ENCODE measurements around the gene SNAP23.

Gene SNAP23

DNA sequence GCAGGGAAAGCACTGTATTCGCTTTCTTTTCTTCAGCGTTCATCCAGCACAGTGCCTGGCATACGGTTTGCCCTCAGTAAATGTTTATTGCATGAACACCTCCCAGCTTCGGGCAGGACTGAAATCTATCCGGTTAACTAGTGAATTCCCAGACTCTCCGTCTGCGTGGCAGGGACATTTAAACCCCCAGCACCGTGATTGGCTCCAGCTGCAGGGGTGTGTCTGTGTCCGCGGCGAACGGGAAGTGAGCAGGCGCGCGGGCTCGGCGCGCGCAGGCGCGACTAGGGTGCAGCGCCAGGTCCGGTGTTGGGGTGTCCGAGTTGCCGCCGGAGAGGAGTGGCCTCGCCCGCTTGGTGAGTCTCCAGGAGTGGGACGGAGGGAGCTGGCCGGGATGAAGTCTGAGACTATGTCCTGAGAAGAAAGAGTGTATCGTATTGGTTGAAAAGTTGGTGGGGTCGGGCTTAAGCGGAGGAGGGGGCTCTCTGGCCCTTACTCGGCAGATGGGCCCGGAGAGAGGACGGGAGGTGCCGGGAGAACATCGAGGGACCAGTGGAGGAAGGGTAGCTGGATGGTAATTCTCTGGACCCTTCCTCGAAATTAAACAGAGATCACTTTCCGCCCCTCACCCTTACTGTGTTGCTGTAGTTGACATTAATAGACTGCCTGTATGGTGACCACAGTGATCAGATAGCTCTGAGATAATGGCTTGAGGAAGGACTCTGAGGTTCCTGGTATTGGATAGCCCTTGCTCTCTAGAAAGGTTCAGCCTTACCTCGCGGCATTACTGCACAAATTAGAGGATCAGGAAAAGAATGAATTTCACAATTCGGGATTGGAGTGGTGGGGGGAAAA, at the start of gene SNAP23:
Gene SNAP23, plus strand, starts transcription at position 274 of the 852 bp plus-strand sequence. CDS start 16,213 bp downstream, outside the sequence.
- peak; percentile 55 for DNase-seq (ENCODE audit: low read depth in 2 of 2)

DNA sequence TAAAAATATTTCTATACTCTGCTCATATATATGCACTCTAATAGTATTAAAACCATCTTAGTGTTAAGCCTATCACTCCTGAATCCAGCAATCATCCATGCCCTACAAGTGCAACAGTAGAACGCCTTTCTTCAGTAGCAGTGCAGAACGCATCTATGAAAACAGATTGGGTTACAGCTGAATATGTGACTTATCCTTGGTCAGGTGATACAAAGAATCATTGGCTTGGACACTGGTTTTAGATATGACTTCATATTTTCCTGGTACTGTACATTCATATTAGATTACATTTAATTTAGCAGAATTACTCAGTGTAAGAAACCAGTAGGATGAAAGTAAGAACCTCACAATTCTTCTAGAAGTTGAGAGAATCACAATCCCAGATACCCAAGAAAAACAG, 47.8 kb upstream of the SNAP23 start:
- DNase-seq (ENCODE audit: low read depth in 2 of 2), result no peak

DNA sequence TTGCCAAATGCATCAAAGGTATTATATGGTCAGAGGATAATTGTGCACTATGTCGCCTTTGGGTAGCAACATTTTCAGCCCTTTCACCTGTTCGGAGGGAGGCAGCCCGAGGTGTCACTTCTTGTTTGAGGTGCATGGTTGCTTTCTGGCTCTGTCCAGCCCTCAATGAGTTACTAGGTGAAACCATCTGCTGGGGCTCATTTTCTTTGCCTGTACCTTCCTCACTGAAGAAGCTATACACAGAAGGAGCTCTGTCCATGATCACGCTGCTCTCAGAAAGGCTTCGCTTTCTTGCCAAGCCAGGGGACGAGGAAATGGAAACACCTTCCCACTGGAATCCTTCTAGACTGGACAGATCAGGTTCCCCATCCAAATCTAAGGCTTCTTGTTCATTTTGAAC, 47.2 kb upstream of the SNAP23 start:
- DNase-seq (ENCODE audit: low read depth in 2 of 2), result no peak

DNA sequence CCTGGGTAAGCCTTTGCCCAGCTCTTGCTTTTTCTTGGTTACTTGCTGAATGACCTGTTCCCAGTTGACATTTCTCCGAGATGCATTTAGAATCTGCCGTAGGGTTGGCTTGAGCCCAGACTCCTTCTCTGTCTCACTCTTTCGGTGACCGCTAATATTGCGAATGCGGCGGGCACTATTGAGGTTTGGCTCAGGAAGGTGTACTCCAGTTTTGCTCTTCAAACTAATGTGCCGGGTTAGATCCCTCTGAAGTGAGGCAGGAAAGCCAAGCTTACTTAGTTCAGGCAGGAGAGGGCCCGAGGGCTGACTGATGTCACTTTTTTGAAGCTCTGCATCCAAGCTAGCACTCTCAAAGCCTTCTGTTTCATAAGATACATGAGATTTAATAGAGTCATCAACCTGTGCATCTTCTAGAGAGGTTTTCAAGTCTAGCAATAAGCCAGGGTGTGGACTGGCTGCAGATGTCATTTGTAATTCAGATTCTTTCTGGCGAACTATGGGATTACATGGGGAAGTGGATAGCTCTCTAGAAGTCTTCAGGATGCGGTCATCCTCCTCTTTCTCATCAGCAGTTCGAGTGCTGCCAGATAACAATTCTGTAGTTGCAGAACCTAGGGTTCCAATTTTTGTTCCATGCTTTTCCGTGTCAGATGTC, 45.5 kb upstream of the SNAP23 start:
- DNase-seq (ENCODE audit: low read depth in 2 of 2), result no peak

- DNase-seq (ENCODE audit: low read depth in 2 of 2), result no peak
These were observed 45.0 kb upstream of the SNAP23 start for GRCh38 chr15:42450425-42450790.

DNA sequence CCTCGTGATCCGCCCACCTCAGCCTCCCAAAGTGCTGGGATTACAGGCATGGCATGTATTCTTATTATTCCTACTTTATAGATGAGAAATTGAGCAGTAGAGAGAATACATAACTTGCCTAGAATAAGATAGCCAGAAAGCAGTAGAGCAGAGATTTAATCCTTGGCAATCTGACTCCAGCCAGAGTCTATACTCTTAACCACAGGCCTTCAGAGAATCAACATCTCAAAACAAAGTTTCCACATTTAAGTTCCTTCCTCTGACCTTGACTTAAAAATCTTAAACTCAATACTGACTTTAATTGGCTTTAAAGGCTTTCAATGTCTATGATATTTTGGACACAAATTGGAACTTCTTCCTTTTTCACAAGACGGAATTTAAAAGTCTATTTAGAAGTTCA, 41.6 kb upstream of the SNAP23 start:
- no peak for DNase-seq (ENCODE audit: low read depth in 2 of 2)

DNA sequence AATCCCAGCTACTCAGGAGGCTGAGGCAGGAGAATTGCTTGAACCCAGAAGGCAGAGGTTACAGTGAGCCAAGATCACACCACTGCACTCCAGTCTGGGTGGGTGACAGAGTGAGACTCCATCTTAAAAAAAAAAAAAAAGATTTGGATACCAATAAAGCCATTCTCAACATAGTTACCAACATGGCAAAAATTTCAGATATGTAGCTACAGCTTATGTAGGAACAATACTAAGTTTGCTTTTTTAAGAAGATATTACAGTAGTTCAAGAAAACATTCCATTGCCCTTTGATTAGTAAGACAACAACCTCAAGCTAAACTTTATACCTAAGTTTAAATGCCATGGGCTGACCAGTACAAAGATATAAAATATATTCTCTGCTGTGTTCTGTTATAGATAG, 38.9 kb upstream of the SNAP23 start:
- no peak for DNase-seq (ENCODE audit: low read depth in 2 of 2)

DNA sequence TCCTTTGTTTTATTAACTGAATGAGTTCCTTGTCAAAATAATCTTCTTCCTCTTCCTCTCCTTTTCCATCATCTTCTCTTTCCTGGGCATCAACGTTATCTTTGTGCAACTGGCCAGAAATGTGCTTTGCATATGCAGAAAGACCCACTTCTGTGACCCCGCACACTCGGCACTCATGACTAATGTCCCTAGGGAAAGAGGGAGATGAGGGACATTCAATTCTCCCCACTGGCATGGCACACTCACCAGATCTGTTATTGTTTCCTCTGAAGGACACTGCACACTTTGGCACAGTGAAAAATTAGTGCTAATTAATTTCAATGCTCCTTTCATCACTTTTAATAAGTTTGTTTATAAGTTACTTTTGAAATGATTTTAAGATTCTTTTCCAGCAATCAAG, 38.5 kb upstream of the SNAP23 start:
- no peak for DNase-seq (ENCODE audit: low read depth in 2 of 2)

DNA sequence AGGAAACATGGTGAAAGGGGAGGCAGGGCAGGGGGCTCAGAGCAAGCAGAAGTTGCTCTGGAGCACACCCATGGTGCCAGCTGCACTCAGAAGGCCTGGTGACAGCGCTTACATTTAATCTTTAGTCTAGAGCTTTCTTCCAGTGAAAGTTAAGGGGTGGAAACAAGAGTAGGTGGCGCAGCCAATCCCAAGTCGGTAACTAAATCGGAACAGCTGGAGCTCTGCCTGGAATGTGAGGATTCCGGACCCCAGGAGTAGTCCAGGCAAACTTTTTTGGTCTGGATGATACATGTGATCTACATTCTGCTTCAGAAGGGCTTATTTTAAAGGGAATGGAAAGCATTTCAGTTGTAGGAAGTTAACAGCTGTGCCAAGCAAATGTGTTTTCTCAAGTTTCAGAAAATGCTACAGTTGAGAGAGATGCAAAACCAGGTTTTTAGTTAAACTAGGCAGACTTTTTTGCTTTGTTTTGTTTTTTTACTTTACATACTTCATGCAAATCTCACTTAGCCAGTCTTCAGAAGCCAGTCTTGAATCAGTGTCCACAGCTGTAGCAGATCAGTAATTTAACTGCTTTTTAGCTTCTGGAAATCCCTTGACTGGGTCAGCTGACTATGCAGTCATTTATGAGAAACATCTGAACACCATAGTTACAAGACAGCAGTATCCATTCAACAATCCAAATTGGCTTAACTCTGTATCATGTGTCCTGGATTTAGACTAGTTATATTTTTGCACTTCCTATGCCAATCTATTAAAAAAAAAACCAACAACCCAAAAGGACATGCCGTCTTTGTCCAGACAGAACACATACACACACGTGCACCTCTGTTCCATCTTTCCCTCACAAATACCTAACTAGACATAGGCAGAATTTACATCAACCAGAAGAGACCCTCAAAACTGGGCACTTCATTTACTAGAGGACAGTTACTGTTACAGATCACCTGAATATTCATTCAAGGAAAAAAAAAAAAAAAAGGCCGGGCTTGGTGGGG, 37.7 kb upstream of the SNAP23 start:
- no peak for DNase-seq (ENCODE audit: low read depth in 2 of 2)

- DNase-seq (ENCODE audit: low read depth in 2 of 2), result no peak
These were observed 34.2 kb upstream of the SNAP23 start for GRCh38 chr15:42461261-42461660.

GRCh38 chr15:42465520-42466259, 29.7 kb upstream of the SNAP23 start:
- no peak for DNase-seq (ENCODE audit: low read depth in 2 of 2)

GRCh38 chr15:42471002-42471401, 24.4 kb upstream of the SNAP23 start:
- no peak for DNase-seq (ENCODE audit: low read depth in 2 of 2)

DNA sequence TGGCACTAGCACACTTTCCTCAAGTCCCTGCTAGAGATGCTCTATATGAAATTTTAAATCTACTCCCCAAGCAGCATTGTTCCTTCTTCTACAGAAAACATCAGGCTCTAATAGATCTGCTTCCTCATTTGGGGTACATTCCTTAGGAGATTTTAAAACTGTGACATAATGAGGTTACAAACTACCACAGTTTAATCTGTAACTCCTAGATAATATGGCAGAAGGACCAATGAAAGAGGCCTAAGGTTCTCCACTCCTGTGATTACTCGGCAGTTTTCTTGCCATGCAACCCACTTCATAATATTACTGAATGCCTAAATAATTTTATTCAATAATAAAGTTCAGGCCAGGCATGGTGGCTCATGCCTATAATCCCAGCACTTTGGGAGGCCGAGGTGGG, 20.6 kb upstream of the SNAP23 start:
- DNase-seq (ENCODE audit: low read depth in 2 of 2), result no peak

DNA sequence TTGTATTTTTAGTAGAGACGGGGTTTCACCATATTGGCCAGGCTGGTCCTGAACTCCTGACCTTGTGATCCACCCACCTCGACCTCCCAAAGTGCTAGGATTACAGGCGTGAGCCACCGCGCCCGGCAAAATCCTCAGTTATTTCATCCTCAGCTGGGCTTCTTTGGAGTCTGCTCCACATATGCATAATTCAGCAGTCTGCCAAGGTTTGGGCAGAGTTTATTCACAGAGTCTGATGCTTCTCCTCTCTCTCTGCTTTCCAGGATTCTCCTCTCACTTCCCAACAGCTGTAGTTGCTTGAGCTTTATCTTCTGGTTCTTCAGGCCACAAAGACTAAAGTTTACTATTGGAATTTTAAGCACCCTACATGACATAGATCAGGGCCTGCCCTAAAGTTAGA, 12.7 kb upstream of the SNAP23 start:
- DNase-seq (ENCODE audit: low read depth in 2 of 2), result no peak

DNA sequence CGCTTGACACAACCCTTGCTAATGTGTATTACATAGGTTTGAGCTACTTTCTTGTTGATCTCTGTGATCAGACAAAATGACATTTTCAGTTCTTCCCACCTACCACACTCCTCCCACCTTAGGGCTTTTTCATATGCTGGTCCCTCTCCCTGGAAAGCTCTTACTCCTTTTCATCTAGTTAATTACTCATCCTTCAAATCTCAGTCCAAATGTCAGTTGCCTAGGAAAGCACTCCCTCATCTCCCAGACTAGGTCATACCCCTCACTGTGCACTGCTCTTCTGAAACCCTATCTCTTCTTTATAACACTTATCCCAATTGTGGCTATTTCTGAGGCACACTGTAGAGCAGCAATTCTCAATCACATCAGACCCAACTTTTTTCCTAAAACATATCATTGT, 11.8 kb upstream of the SNAP23 start:
- no peak for DNase-seq (ENCODE audit: low read depth in 2 of 2)

DNA sequence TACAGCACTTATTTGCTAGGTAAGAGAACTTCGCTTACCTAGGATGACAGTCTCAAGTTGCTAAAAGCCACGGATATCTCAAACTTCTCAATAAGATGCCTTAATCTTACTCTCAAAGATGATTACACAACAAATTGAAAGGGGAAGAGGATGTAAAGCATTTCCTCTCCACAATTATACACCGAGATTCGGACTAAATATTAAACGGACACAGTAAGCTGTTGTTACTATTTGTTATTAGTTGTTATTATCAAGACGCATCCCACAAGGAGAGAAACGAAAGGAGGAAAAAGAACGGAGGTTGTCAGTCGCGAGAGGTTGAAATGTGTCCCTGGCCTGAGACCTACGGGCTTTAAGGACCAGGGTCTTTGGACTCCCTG, 5.2 kb upstream of the SNAP23 start:
- DNase-seq (ENCODE audit: low read depth in 2 of 2), result no peak

GRCh38 chr15:42490671-42491538, 4.5 kb upstream of the SNAP23 start, which contains the start of gene ZNF106:
Gene ZNF106 (minus strand): TSS chr15:42491141. CDS start chr15:42472289, 18,852 bp downstream.
- peak; percentile 67 to 76 for DNase-seq (ENCODE audit: low read depth in 2 of 2)

- no peak for DNase-seq (ENCODE audit: low read depth in 2 of 2)
These were observed 3.8 kb upstream of the SNAP23 start for GRCh38 chr15:42491539-42492225.

- no peak for DNase-seq (ENCODE audit: low read depth in 2 of 2)
These were observed 1.8 kb upstream of the SNAP23 start for GRCh38 chr15:42493679-42494078.

DNA sequence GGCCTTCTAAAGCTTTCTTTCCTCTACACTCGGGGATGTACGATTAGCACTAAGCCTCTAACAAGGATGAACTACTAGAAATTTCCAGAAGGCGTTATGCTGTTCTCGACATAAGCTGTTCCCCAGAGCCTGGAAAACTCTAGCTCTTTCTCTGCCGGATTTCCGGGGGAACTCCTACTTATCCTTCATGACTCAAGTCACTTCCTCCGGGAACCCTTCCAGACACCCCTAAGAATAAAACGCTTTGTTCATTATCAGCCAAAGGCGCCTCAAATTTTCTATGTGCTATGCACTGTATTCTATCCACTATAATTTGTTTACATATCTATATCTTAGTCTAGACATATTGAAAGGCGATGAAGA, 455 bp upstream of the SNAP23 start:
- DNase-seq (ENCODE audit: low read depth in 2 of 2), result no peak

Data from stimulated activated CD4-positive, alpha-beta T cell treated with anti-CD3 and anti-CD28 coated beads, Interleukin-1b, Interleukin-23, amount 100 ng/mL, for 1 hour (primary cell).